NT2/D1 (cell line): ENCODE measurements around the gene CYP51A1.
"Not testable (repeated sequence)": the region's sequence is repeated elsewhere in the genome, so short reads cannot be mapped to it uniquely, and the experiment has no call there.

ENCODE experiments used
- DNase-seq: peaks from one replicate; pipeline ENCODE4 v3.0.0-alpha.2; 2011; ENCODE audit warnings: low read depth, low spot score
- H3K27me3 ChIP-seq: 2 replicates; pipeline ENCODE4 v1.6.0; 2011; ENCODE audit warnings: mild to moderate bottlenecking; ENCODE audit not compliant: insufficient read length, insufficient read depth
- H3K36me3 ChIP-seq: 2 replicates; pipeline ENCODE4 v1.6.1; 2011; ENCODE audit warnings: mild to moderate bottlenecking, low read length, mixed read lengths; ENCODE audit not compliant: insufficient read depth, insufficient read length
- H3K4me1 ChIP-seq: 2 replicates; pipeline ENCODE4 v1.5.1; 2011; ENCODE audit not compliant: insufficient read depth, insufficient read length
- H3K4me3 ChIP-seq: 2 replicates; pipeline ENCODE4 v1.5.1; 2011; ENCODE audit warnings: low read depth; ENCODE audit not compliant: insufficient read length
- H3K9ac ChIP-seq: 2 replicates; pipeline ENCODE4 v1.6.0; 2011; ENCODE audit warnings: low read depth; ENCODE audit not compliant: insufficient read length
- H3K9me3 ChIP-seq: 2 replicates; pipeline ENCODE4 v1.5.1; 2011; ENCODE audit warnings: mild to moderate bottlenecking, low read length; ENCODE audit not compliant: insufficient read depth
- SUZ12 ChIP-seq: IDR thresholded peaks from 2 replicates; pipeline ENCODE4 v1.6.1; 2011; ENCODE audit not compliant: insufficient read length, insufficient read depth; ENCODE audit errors: extremely low read depth
- YY1 ChIP-seq: IDR thresholded peaks from 2 replicates; pipeline ENCODE4 v1.6.1; 2011; ENCODE audit not compliant: insufficient read length, insufficient read depth
- ZNF274 ChIP-seq: IDR thresholded peaks from 2 replicates; pipeline ENCODE4 v1.6.1; 2011; ENCODE audit warnings: mild to moderate bottlenecking, low read depth, low read length

Gene CYP51A1

DNA sequence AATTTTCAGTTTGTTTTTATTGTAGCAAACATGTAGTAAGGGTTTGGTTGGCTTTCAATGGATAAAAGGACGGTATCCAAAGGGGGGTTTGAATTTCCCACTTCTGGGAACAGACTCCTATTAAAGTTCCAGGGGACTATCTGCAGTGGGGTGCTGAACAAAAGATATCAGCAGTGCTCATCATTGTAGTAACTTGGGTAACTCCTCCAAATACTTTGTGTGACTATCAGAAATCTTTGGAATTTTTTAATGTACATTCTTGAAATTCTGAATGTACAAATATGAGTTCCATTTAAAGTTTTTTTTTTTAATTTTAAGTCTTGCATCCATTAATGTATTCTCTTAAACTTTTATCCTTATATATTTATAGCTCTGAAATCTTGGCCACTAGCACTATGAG is 42.1 kb downstream of the CYP51A1 start:
- Histone ChIP-seq H3K4me1 (no peaks in the 10 kb centered on the region), H3K27me3 (no peaks in the 10 kb centered on the region)
- DNase-seq, result no peak

DNA sequence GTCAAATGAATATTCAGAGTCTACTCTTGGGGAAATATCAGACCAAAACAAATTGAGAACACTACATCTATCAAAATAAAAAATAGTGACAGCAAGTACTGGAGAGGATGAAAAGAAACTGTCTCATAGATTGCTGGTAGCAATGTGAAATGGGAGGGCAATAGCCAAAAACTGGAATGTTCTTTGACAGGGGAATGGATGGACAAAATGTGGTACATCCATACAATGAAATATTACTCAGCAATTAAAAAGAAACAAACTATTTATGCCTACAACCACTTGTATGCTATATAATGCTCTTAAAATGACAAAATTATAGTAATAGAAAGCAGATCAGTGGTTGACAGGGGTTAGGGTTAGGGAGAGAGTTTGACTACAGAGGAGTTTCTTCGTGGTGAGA is 46.0 kb downstream of the CYP51A1 start:
- Histone ChIP-seq H3K27me3 (no peaks in the 10 kb centered on the region), H3K9ac (no peak overlapping the region), H3K4me1 (no peaks in the 10 kb centered on the region), H3K9me3 (no peaks in the 10 kb centered on the region), H3K4me3 (no peak overlapping the region), H3K36me3 (peaks cover 50% of the 10 kb centered on the region)
- TF ChIP-seq YY1, result no peak
- no peak for TF ChIP-seq SUZ12
- TF ChIP-seq ZNF274, result no peak
- no peak for DNase-seq

More for the DNA sequence above, 42.1 kb downstream of the CYP51A1 start:
- Histone ChIP-seq H3K9me3 (no peaks in the 10 kb centered on the region), H3K36me3 (peaks cover 45% of the 10 kb centered on the region), H3K4me3 (no peak overlapping the region), H3K9ac (no peak overlapping the region)
- TF ChIP-seq YY1, result no peak
- no peak for TF ChIP-seq ZNF274
- TF ChIP-seq SUZ12, result no peak

DNA sequence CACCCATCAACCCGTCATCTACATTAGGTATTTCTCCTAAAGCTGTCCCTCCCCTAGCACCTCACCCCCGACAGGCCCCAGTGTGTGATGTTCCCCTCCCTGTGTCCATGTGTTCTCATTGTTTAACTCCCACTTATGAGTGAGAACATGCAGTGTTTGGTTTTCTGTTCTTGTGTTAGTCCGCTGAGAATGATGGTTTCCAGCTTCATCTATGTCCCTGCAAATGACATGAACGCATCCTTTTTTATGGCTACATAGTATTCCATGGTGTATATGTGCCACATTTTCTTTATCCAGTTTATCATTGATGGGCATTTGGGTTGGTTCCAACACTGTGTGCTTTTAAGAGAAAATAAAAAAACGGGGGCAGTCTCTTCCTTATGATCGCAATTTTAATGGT is 50.4 kb downstream of the CYP51A1 start:
- not testable (repeated sequence) for DNase-seq, H3K9ac ChIP-seq, H3K27me3 ChIP-seq, H3K9me3 ChIP-seq, H3K4me3 ChIP-seq, H3K4me1 ChIP-seq
- peaks cover 35% of the 10 kb centered on the region for H3K36me3 ChIP-seq

DNA sequence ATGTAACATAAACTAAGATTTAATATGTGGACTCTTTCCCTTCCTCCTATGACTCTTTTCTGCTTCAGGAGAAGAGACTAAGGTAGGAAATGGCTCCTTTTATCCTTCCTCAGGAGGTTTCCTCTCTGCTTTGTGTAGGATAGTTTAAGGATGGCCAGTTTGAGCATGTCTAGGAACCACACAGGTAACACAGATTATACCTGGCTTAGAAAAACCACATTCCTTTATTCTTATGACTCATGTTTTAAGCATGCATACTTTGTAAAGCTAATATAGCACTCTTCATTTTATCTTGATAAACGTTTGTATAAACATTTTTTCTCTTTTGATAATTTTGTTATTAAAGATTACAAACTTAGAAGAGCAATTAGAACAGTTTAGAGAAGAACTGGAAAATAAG is 57.8 kb downstream of the CYP51A1 start:
- no peak overlapping the region for H3K4me3 ChIP-seq
- no peaks in the 10 kb centered on the region for H3K4me1 ChIP-seq
- peaks cover 14% of the 10 kb centered on the region for H3K36me3 ChIP-seq
- TF ChIP-seq ZNF274, result no peak
- TF ChIP-seq YY1, result no peak
- TF ChIP-seq SUZ12, result no peak
- DNase-seq, result no peak
- no peaks in the 10 kb centered on the region for H3K27me3 ChIP-seq
- no peaks in the 10 kb centered on the region for H3K9me3 ChIP-seq
- H3K9ac ChIP-seq, result no peak overlapping the region

DNA sequence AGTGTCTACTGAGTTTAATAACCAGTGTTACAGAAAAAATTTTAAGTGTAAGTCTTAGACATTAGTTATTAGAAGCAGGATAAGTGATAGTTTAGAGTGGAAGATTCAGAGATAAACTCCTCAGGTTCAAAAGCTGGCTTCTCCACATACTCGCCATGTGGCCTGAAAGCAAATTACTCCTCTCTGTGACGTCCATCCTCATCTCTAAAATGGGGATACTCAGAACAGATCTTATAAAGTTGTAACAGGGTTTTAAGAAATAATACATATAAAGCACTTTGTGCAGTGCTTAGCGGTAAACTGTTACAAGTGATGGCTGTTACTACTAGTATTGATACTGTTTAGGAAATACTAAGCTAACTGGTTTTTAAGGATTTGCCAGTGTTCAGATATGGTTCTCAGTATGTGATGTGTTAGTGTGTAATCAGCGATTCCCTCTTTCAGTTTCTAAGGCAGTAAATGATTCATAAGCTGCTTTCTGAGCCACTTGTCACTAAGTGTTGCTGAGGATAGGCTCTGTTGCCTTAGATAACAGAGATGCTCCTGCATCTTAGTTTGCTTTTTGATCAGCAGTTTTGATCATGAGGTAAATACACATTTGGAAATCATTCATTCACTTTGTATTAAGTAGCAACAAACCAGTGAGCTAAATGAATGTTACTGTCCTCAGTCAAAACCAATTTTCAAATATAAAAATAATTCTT is 58.7 kb downstream of the CYP51A1 start:
- H3K27me3 ChIP-seq, result no peaks in the 10 kb centered on the region
- TF ChIP-seq YY1 (no peak), ZNF274 (no peak), SUZ12 (no peak)
- no peaks in the 10 kb centered on the region for H3K9me3 ChIP-seq
- no peak for DNase-seq
- H3K4me1 ChIP-seq, result no peaks in the 10 kb centered on the region
- H3K36me3 ChIP-seq, result peaks cover 19% of the 10 kb centered on the region
- H3K9ac ChIP-seq, result no peak overlapping the region
- no peak overlapping the region for H3K4me3 ChIP-seq

DNA sequence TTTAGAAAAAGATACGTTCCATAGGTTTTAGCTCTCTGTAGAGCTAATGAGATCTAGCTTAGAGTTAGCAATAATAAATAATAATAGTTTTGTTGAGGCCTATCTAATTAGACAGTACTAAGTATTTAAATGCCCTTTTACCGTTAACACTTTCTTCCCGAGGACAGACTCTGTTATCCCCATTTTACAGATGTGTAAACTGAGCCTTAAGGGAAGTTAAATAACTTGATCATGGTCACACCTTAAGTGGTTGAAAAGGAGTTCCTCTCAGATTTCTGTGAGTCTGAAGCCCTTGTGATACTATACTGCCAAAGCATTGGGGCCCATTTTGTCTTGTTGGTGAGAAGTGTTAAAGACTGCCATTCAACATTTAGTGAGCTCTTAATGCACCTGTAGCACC is 61.6 kb downstream of the CYP51A1 start:
- H3K27me3 ChIP-seq, result no peaks in the 10 kb centered on the region
- H3K9ac ChIP-seq, result no peak overlapping the region
- no peak for TF ChIP-seq YY1
- TF ChIP-seq SUZ12, result no peak
- no peak for TF ChIP-seq ZNF274
- H3K36me3 ChIP-seq, result peaks cover 16% of the 10 kb centered on the region
- no peaks in the 10 kb centered on the region for H3K4me1 ChIP-seq
- no peaks in the 10 kb centered on the region for H3K9me3 ChIP-seq
- no peak for DNase-seq
- no peak overlapping the region for H3K4me3 ChIP-seq

DNA sequence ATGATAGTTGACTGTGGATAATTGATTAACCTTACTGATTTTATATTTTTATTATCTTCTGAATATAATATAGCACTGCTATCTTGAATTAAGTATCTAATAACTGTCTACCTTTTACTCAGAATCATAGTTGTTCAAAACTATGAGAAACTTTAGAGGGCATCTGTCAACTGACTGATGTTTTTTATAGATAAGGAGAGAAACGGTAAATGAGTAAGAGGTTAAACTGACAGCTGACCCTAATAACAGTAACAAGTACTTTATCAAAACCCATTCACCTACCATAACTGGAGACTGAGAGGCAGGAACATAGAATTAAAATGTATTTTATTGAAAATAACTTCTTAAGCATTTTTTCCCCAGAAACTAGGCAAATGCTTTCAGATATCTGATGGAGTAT is 62.2 kb downstream of the CYP51A1 start:
- no peak for DNase-seq
- TF ChIP-seq YY1 (no peak), ZNF274 (no peak), SUZ12 (no peak)
- Histone ChIP-seq H3K9me3 (no peaks in the 10 kb centered on the region), H3K27me3 (no peaks in the 10 kb centered on the region), H3K4me3 (no peak overlapping the region), H3K36me3 (peaks cover 13% of the 10 kb centered on the region), H3K9ac (no peak overlapping the region), H3K4me1 (no peaks in the 10 kb centered on the region)

DNA sequence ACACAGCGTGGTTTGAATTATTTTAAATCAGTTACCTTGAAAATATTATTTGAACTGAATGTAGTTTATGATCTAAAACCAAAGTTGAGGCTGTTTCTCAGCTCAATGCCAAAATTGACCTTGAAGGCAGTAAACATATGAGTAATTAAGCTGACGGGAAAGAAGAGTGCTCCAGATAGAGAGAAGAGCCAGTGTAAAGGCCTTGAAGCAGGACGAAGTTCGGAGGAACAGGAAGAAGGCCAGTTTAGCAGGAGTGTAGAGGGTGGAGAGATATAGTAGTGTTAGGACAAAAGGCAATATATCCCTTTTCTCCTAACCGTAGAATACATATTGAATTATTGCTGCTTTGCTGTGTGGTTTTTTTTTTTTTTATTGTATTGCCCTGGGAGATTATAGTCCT is 63.2 kb downstream of the CYP51A1 start:
- no peak for TF ChIP-seq YY1
- no peak for TF ChIP-seq SUZ12
- no peak for TF ChIP-seq ZNF274
- peaks cover 13% of the 10 kb centered on the region for H3K36me3 ChIP-seq

More for the DNA sequence above, 63.2 kb downstream of the CYP51A1 start:
- H3K9me3 ChIP-seq, result no peaks in the 10 kb centered on the region
- no peak overlapping the region for H3K9ac ChIP-seq
- H3K4me1 ChIP-seq, result no peaks in the 10 kb centered on the region
- no peaks in the 10 kb centered on the region for H3K27me3 ChIP-seq
- H3K4me3 ChIP-seq, result no peak overlapping the region
- DNase-seq, result no peak
